ENCODE measurements around the gene PAQR4.

PAQR4 gene

GRCh38 chr16:3001316-3001715 lies 32.2 kb downstream of the PAQR4 start:
- TF ChIP-seq CTCF (IDR thresholded peaks at IDR 0.05; ENCODE audit: borderline replicate concordance, insufficient read depth, low read depth, low read length), result no peak
- no peak overlapping the region for H3K4me3 ChIP-seq (ENCODE audit: low read depth, low read length)

- peak; percentile 61; the same call in 1 of the 2 replicates for TF ChIP-seq CTCF (IDR thresholded peaks at IDR 0.05; ENCODE audit: borderline replicate concordance, insufficient read depth, low read depth, low read length)
Observed at GRCh38 chr16:3003582-3004270, 34.6 kb downstream of the PAQR4 start.

GRCh38 chr16:3004319-3004718 lies 35.2 kb downstream of the PAQR4 start:
- TF ChIP-seq CTCF (IDR thresholded peaks at IDR 0.05; ENCODE audit: borderline replicate concordance, insufficient read depth, low read depth, low read length), result no peak
- H3K4me3 ChIP-seq (ENCODE audit: low read depth, low read length), result no peak overlapping the region

More at GRCh38 chr16:3003582-3004270, 34.6 kb downstream of the PAQR4 start:
- H3K4me3 ChIP-seq (ENCODE audit: low read depth, low read length), result no peak overlapping the region

- H3K4me3 ChIP-seq (ENCODE audit: low read depth, low read length), result no peak overlapping the region
- TF ChIP-seq CTCF (IDR thresholded peaks at IDR 0.05; ENCODE audit: borderline replicate concordance, insufficient read depth, low read depth, low read length), result no peak
Observed at GRCh38 chr16:3004781-3005284, 35.7 kb downstream of the PAQR4 start.

- no peak for TF ChIP-seq CTCF (IDR thresholded peaks at IDR 0.05; ENCODE audit: borderline replicate concordance, insufficient read depth, low read depth, low read length)
- no peak overlapping the region for H3K4me3 ChIP-seq (ENCODE audit: low read depth, low read length)
Observed at GRCh38 chr16:3007059-3007956, 38.2 kb downstream of the PAQR4 start.

GRCh38 chr16:3007957-3008689 lies 39.0 kb downstream of the PAQR4 start:
- H3K4me3 ChIP-seq (ENCODE audit: low read depth, low read length), result no peak overlapping the region
- no peak for TF ChIP-seq CTCF (IDR thresholded peaks at IDR 0.05; ENCODE audit: borderline replicate concordance, insufficient read depth, low read depth, low read length)

Data from GM12875 (cell line).